IMR-90 (cell line): ENCODE results near the gene TLDC2. TPM values are rescaled to one million over a fixed set of nuclear protein-coding genes. Genes with fewer than 3 reads are reported as not detected.

Experiments used
- ATAC-seq: fragments of 200-7000 bp; cut with Tn5 transposase; 2 replicates; pipeline ENCODE4 v1.9.1; 2020; ENCODE audit warnings: low read depth, mild to moderate bottlenecking, moderate library complexity
- BruUV-seq: library from RNA; stranded (reverse); fragments of 400-500 nt; replicated peaks from 2 replicates; lab custom pipeline; 2021; lab: Mats Ljungman, UMichigan
- CTCF ChIA-PET: fragments of 300-600 bp; formaldehyde crosslinking; extraction: SDS; loops from one replicate; lab custom pipeline; 2021; ENCODE audit warnings: antibody characterized with exemption; lab: Yijun Ruan, JAX
- POLR2A ChIA-PET: fragments of 300-600 bp; sonication (Branson Sonifier 250); formaldehyde crosslinking; loops from one replicate; lab custom pipeline; 2022; ENCODE audit warnings: antibody characterized with exemption; ENCODE audit not compliant: unreplicated experiment; lab: Charles Lee
- DNase-seq: peaks from one replicate; pipeline ENCODE4 v3.0.0; 2013
- H2AFZ ChIP-seq: replicated peaks from 2 replicates; pipeline ENCODE3; 2013; ENCODE audit warnings: low read length, mild to moderate bottlenecking; ENCODE audit not compliant: poor library complexity
- H2AK5ac ChIP-seq: 2 replicates; pipeline ENCODE4 v1.6.1; 2013; ENCODE audit warnings: low read depth, low read length, inconsistent platforms
- H2AK9ac ChIP-seq: replicated peaks from 2 replicates; pipeline ENCODE3; 2013; ENCODE audit warnings: mild to moderate bottlenecking, low read depth, low read length, moderate library complexity; ENCODE audit not compliant: poor library complexity
- H2BK120ac ChIP-seq: 2 replicates; pipeline ENCODE4 v1.6.1; 2013; ENCODE audit warnings: low read depth, low read length, inconsistent platforms
- H2BK15ac ChIP-seq: 3 replicates; pipeline ENCODE4 v1.6.1; 2013; ENCODE audit warnings: low read depth, low read length, inconsistent platforms
- H2BK20ac ChIP-seq: 2 replicates; pipeline ENCODE4 v1.6.1; 2013; ENCODE audit warnings: low read depth, mild to moderate bottlenecking, inconsistent platforms, low read length, moderate library complexity
- H2BK5ac ChIP-seq: 2 replicates; pipeline ENCODE4 v1.6.1; 2013; ENCODE audit warnings: mild to moderate bottlenecking, low read depth, low read length, inconsistent platforms; ENCODE audit not compliant: poor library complexity, severe bottlenecking
- H3K14ac ChIP-seq: replicated peaks from 2 replicates; pipeline ENCODE4 v1.6.1; 2013; ENCODE audit warnings: low read depth, low read length, inconsistent platforms
- H3K18ac ChIP-seq: 2 replicates; pipeline ENCODE4 v1.6.1; 2013; ENCODE audit warnings: low read depth, low read length, control low read depth
- H3K23ac ChIP-seq: 2 replicates; pipeline ENCODE4 v1.6.1; 2013; ENCODE audit warnings: low read depth, low read length, inconsistent platforms
- H3K27ac ChIP-seq: 2 replicates; pipeline ENCODE4 v1.5.1; 2013; ENCODE audit warnings: mild to moderate bottlenecking, control low read depth, low read length; ENCODE audit not compliant: insufficient read depth
- H3K27me3 ChIP-seq: 2 replicates; pipeline ENCODE4 v1.6.1; 2013; ENCODE audit warnings: low read length; ENCODE audit not compliant: control insufficient read depth, insufficient read depth
- H3K36me3 ChIP-seq: 2 replicates; pipeline ENCODE4 v1.6.1; 2013; ENCODE audit warnings: low read length, mixed read lengths; ENCODE audit not compliant: control insufficient read depth, insufficient read depth
- H3K4ac ChIP-seq: 2 replicates; pipeline ENCODE4 v1.6.1; 2013; ENCODE audit warnings: low read depth, low read length, inconsistent platforms
- H3K4me1 ChIP-seq: 2 replicates; pipeline ENCODE4 v1.6.1; 2013; ENCODE audit warnings: low read length, mixed read lengths; ENCODE audit not compliant: control insufficient read depth, insufficient read depth
- H3K4me2 ChIP-seq: 2 replicates; pipeline ENCODE4 v1.6.1; 2013; ENCODE audit warnings: low read depth, mild to moderate bottlenecking, control low read depth, low read length, moderate library complexity
- H3K4me3 ChIP-seq: 2 replicates; pipeline ENCODE4 v1.5.1; 2013; ENCODE audit warnings: low read depth, mild to moderate bottlenecking, control low read depth, low read length, moderate library complexity; ENCODE audit not compliant: insufficient read depth
- H3K56ac ChIP-seq: 2 replicates; pipeline ENCODE4 v1.6.1; 2013; ENCODE audit warnings: low read length, inconsistent platforms; ENCODE audit not compliant: insufficient read depth; ENCODE audit errors: extremely low read depth
- H3K79me1 ChIP-seq, 2 experiments: 2 replicates each; pipeline ENCODE4 v1.6.1; 2013; ENCODE audit warnings: low read length in 2 of 2, inconsistent platforms in 1 of 2, low read depth in 1 of 2
- H3K9ac ChIP-seq: 2 replicates; pipeline ENCODE4 v1.6.1; 2013; ENCODE audit warnings: low read depth, low read length, control low read depth
- H3K9me1 ChIP-seq: 2 replicates; pipeline ENCODE4 v1.6.1; 2013; ENCODE audit warnings: low read length, inconsistent platforms; ENCODE audit not compliant: insufficient read depth
- H3K9me3 ChIP-seq: 2 replicates; pipeline ENCODE4 v1.6.1; 2013; ENCODE audit warnings: low read length; ENCODE audit not compliant: control insufficient read depth, insufficient read depth
- H4K20me1 ChIP-seq: 2 replicates; pipeline ENCODE4 v1.6.1; 2013; ENCODE audit warnings: low read length, inconsistent platforms; ENCODE audit not compliant: insufficient read depth
- H4K5ac ChIP-seq: 2 replicates; pipeline ENCODE4 v1.6.1; 2013; ENCODE audit warnings: mild to moderate bottlenecking, low read depth, low read length, control low read depth
- H4K8ac ChIP-seq, 2 experiments: 2 replicates each; pipeline ENCODE4 v1.6.1; 2013; ENCODE audit warnings: low read depth in 2 of 2, low read length in 2 of 2, control low read depth in 1 of 2, inconsistent platforms in 1 of 2
- H4K91ac ChIP-seq: 2 replicates; pipeline ENCODE4 v1.6.1; 2013; ENCODE audit warnings: low read depth, low read length, inconsistent platforms; ENCODE audit not compliant: insufficient read depth
- CEBPB ChIP-seq: IDR thresholded peaks from 2 replicates; pipeline ENCODE4 v1.6.1; 2012; ENCODE audit warnings: low read depth, low read length, improper control_type of control experiment
- RAD21 ChIP-seq: IDR thresholded peaks from 2 replicates; pipeline ENCODE4 v1.6.1; 2012; ENCODE audit warnings: low read length, improper control_type of control experiment
- RCOR1 ChIP-seq: IDR thresholded peaks from 2 replicates; pipeline ENCODE4 v1.6.1; 2012; ENCODE audit warnings: mild to moderate bottlenecking, low read length, improper control_type of control experiment; ENCODE audit not compliant: insufficient replicate concordance
- WGBS, 2 experiments: methylation state at CpG; one replicate each; pipeline versions ENCODE4 v1.1.5 to v1.1.7; 2013; ENCODE audit warnings: missing lambda C conversion rate in 2 of 2; ENCODE audit not compliant: insufficient read length in 1 of 2; ENCODE audit errors: extremely low coverage in 2 of 2; 5-methylcytosine and 5-hydroxymethylcytosine counted together
- dilution Hi-C: fragments of 300-500 bp; cut with HindIII; formaldehyde crosslinking; loops from one replicate; pipeline ENCODE4 v1.14.3; 2018; ENCODE audit warnings: low sequenced_read_pairs; ENCODE audit not compliant: unreplicated experiment
- in situ Hi-C: fragments of 300-500 bp; cut with MboI; formaldehyde crosslinking; loops from 3 replicates; pipeline ENCODE4 v1.14.3; 2019; ENCODE audit warnings: low sequenced_read_pairs, inconsistent platforms, mixed read lengths
- intact Hi-C: fragments of 100-400 bp; cut with micrococcal nuclease; formaldehyde crosslinking; loops from 2 replicates; pipeline ENCODE4 v1.10.0; 2022
- polyA plus RNA-seq, 3 experiments: library from polyadenylated mRNA; depleted of rRNA; stranded (reverse); fragments of >200 nt; gene quantifications; 2 replicates each; pipeline ENCODE4 v1.2.3, GENCODE V29; 2012; ENCODE audit warnings: low replicate concordance in 1 of 3
- total RNA-seq: library from RNA; depleted of rRNA; stranded (reverse); fragments of >200 nt; gene quantifications from 2 replicates; pipeline ENCODE4 v1.2.3, GENCODE V29; 2012
- TF ChIP-seq, protein P1 (sequence below): conservative IDR thresholded peaks from 2 replicates; pipeline ENCODE4 v1.5.1; 2012; ENCODE audit warnings: mild to moderate bottlenecking, low read depth, low read length, improper control_type of control experiment

TLDC2 gene
- total and polyA plus RNA-seq, 2 of the 4 experiments (the other 2 are of a cell fraction): 0.18 to 0.19 TPM

DNA sequence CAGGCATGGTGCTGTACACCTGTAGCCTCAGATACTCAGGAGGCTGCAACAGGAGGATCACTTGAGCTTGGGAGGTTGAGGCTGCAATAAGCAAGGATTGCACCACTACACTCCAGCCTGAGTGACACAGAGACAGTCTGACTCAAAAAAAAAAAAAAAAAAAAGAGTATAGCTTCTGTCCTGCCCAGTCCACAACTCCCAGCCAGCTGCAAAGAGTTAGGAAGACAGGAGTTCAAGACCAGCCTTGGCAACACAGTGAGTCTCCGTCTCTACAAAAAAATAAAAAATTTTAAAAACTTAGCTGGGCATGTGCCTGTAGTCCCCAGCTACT lies 28.3 kb upstream of the TLDC2 start:
- ChIA-PET CTCF (interaction anchor here (0.5 to 1.3 kb wide), 3 partner anchors 9 to 17 kb away, joined by 3 to 4 read pairs (median 3); a partner anchor contains a TSS), POLR2A (interaction anchor here (0.6 kb wide), 2 partner anchors 10 to 25 kb away, joined by 4 to 11 read pairs; no protein-coding TSS in a partner anchor)
- H4K91ac ChIP-seq: peak overlapping the region; percentile 88; the same call in 1 of the 2 replicates
- no peak overlapping the region for H3K4me3 ChIP-seq
- H2BK120ac ChIP-seq: peak overlapping the region; percentile 86
- H3K14ac ChIP-seq: peak overlapping the region; percentile 87
- BruUV-seq: no TSS peak
- peak overlapping the region; percentile 81; the same call in 1 of the 2 replicates for H3K23ac ChIP-seq
- H2AK9ac ChIP-seq: peak overlapping the region; percentile 81
- TF ChIP-seq, protein P1, sequence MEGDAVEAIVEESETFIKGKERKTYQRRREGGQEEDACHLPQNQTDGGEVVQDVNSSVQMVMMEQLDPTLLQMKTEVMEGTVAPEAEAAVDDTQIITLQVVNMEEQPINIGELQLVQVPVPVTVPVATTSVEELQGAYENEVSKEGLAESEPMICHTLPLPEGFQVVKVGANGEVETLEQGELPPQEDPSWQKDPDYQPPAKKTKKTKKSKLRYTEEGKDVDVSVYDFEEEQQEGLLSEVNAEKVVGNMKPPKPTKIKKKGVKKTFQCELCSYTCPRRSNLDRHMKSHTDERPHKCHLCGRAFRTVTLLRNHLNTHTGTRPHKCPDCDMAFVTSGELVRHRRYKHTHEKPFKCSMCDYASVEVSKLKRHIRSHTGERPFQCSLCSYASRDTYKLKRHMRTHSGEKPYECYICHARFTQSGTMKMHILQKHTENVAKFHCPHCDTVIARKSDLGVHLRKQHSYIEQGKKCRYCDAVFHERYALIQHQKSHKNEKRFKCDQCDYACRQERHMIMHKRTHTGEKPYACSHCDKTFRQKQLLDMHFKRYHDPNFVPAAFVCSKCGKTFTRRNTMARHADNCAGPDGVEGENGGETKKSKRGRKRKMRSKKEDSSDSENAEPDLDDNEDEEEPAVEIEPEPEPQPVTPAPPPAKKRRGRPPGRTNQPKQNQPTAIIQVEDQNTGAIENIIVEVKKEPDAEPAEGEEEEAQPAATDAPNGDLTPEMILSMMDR: no peak
- TF ChIP-seq CEBPB (peak; percentile 81), RCOR1 (peak; percentile 34), RAD21 (no peak)
- peak overlapping the region; percentile 94 for H3K4ac ChIP-seq
- H3K27ac ChIP-seq: peak overlapping the region; percentile 87
- DNase-seq: peak; percentile 41
- H4K20me1 ChIP-seq: peaks cover 10% of the 10 kb centered on the region; the same call in 1 of the 2 replicates
- peaks cover 3% of the 10 kb centered on the region for H3K9me3 ChIP-seq
- no peak overlapping the region; the same call in 1 of the 2 replicates for H3K56ac ChIP-seq
- H3K18ac ChIP-seq: no peak overlapping the region
- H3K79me1 ChIP-seq: peaks cover 30 to 79% of the 10 kb centered on the region in 2 experiments
- H2BK20ac ChIP-seq: peak overlapping the region; percentile 70; the same call in 1 of the 2 replicates
- H3K9me1 ChIP-seq: peaks cover 23% of the 10 kb centered on the region
- H3K27me3 ChIP-seq: no peaks in the 10 kb centered on the region
- peak overlapping the region; percentile 7; the same call in 1 of the 2 replicates for H3K9ac ChIP-seq
- no peak overlapping the region for H2AFZ ChIP-seq
- peak overlapping the region; percentile 96 for H2AK5ac ChIP-seq
- in situ Hi-C loops (no loop called here), intact Hi-C loops (no loop called here), dilution Hi-C loops (no loop called here)
- peak overlapping the region; percentile 83; the same call in 1 of the 3 replicates for H2BK15ac ChIP-seq
- WGBS, 2 experiments: 100% methylated on average over 1 of the region's 1 CpG; no CpG with 5 or more reads in 1 of the 2 experiments
- H4K5ac ChIP-seq: no peak overlapping the region
- H3K36me3 ChIP-seq: peaks cover 4% of the 10 kb centered on the region; the same call in 1 of the 2 replicates
- peaks cover 31% of the 10 kb centered on the region for H3K4me1 ChIP-seq
- peak overlapping the region; percentile 94 for H2BK5ac ChIP-seq
- peak overlapping the region; percentile 19 to 89; a peak in 3 of 4 replicates for H4K8ac ChIP-seq
- H3K4me2 ChIP-seq: no peak overlapping the region; the same call in 1 of the 2 replicates
- no peak for ATAC-seq
